ENCODE results near the gene ATAD2B. TPM values are rescaled to one million over a fixed set of nuclear protein-coding genes. Genes with fewer than 3 reads are reported as not detected.

ATAD2B gene
- total and polyA plus RNA-seq, 2 of the 8 experiments (the other 6 are each of a cell fraction or from before 2014, with no cell fraction given), result 3.4 to 16.1 TPM

GRCh38 chr2:23700627-23701026 is 226.3 kb downstream of the ATAD2B start:
- Histone ChIP-seq H3K79me1 (ENCODE audit: low read depth, low read length) (no peaks in the 10 kb centered on the region; the same call in 1 of the 2 replicates), H3K9me3 (ENCODE audit: insufficient read depth in 2 of 2, low read depth in 1 of 2, low read length in 1 of 2) (0 out of 4 replicates have a peak, but pooled peaks cover 0 to 2% of the 10 kb centered on the region in 2 experiments), H2AK5ac (ENCODE audit: low read depth, low read length) (no peak overlapping the region), H3K23me2 (ENCODE audit: low read depth, low read length) (no peaks in the 10 kb centered on the region), H4K8ac (ENCODE audit: extremely low read depth, insufficient read depth, low read length) (no peak overlapping the region), H3K18ac (ENCODE audit: extremely low read depth, low read length) (no peak overlapping the region), H2BK120ac (replicated peaks; ENCODE audit: low read depth, low read length) (no peak overlapping the region), H3K4me1 (replicated peaks in 1 of 4; ENCODE audit: control insufficient read depth in 3 of 4, insufficient read depth in 4 of 4, low read length in 3 of 4) (peaks cover 0 to 13% (median 4%) of the 10 kb centered on the region in 4 experiments; a peak in 5 of 7 replicates), H3K27me3 (replicated peaks in 1 of 4; ENCODE audit: control insufficient read depth in 3 of 4, extremely low read depth in 1 of 4, insufficient read depth in 3 of 4, low read length in 3 of 4) (no peaks in the 10 kb centered on the region), H3K4ac (replicated peaks; ENCODE audit: insufficient read length, low read depth, low read length) (no peak overlapping the region), H2BK15ac (ENCODE audit: low read length) (no peak overlapping the region), H3K36me3 (ENCODE audit: control insufficient read depth in 2 of 4, insufficient read depth in 4 of 4, low read length in 3 of 4) (no peaks in the 10 kb centered on the region), H3K4me2 (ENCODE audit: insufficient read depth in 1 of 2, low read depth in 2 of 2, low read length in 2 of 2) (no peak overlapping the region), H2BK12ac (ENCODE audit: low read depth, low read length) (no peak overlapping the region), H3K79me2 (ENCODE audit: control insufficient read depth in 1 of 2, insufficient read depth in 2 of 2, low read length in 2 of 2) (no peaks in the 10 kb centered on the region), H2AFZ (ENCODE audit: low read length) (no peak overlapping the region), H4K20me1 (replicated peaks in 1 of 2; ENCODE audit: control insufficient read depth in 1 of 2, insufficient read depth in 2 of 2, low read length in 2 of 2) (peaks cover 0 to 2% of the 10 kb centered on the region in 2 experiments), H3K23ac (ENCODE audit: insufficient read length) (no peak overlapping the region), H3K9ac (replicated peaks in 1 of 4; ENCODE audit: extremely low read depth in 1 of 4, low read depth in 3 of 4, low read length in 3 of 4) (no peak overlapping the region), H3K27ac (ENCODE audit: low read depth, low read length) (no peak overlapping the region), H4K5ac (ENCODE audit: insufficient read length, low read depth, low read length) (no peak overlapping the region), H2BK20ac (ENCODE audit: low read length) (no peak overlapping the region), H3K4me3 (ENCODE audit: extremely low read depth in 1 of 4, insufficient read depth in 2 of 4, low read depth in 3 of 4, low read length in 4 of 4) (no peak overlapping the region), H4K91ac (replicated peaks; ENCODE audit: insufficient read length, low read length) (no peak overlapping the region), H3K56ac (replicated peaks; ENCODE audit: insufficient read length, low read depth, low read length) (no peak overlapping the region), H3K14ac (ENCODE audit: insufficient read length) (no peak overlapping the region), H2BK5ac (ENCODE audit: low read depth, low read length) (no peak overlapping the region)
- ChIA-PET CTCF (ENCODE audit: partially characterized antibody) (interaction anchor here (1.0 kb wide), 2 partner anchors 61 to 77 kb away, joined by 3 read pairs; no protein-coding TSS in a partner anchor), POLR2A (ENCODE audit: partially characterized antibody) (interaction anchor here (1.2 kb wide), 1 partner anchor 10 kb away, joined by 3 read pairs; no protein-coding TSS in a partner anchor)
- WGBS, 2 experiments (ENCODE audit: extremely low coverage in 1 of 2, insufficient coverage in 1 of 2, insufficient read length in 1 of 2, insufficient replicate concordance in 2 of 2, low coverage in 1 of 2, low lambda C conversion rate in 2 of 2, missing lambda C conversion rate in 1 of 2), result 91% methylated on average over 5 of the region's 5 CpGs; no CpG with 5 or more reads in 1 of the 2 experiments
- no peak for DNase-seq (ENCODE audit: low read depth in 1 of 2, low spot score in 2 of 2)
- no peak for FAIRE-seq
- TF ChIP-seq HDAC2 (IDR thresholded peaks at IDR 0.05; ENCODE audit: borderline replicate concordance in 1 of 2, low read depth in 2 of 2, low read length in 2 of 2) (no peak), TCF12 (IDR thresholded peaks at IDR 0.05; ENCODE audit: low read depth, low read length) (no peak), TBP (IDR thresholded peaks at IDR 0.05; ENCODE audit: low read depth, low read length) (no peak), KDM4A (IDR thresholded peaks at IDR 0.05; ENCODE audit: low read depth, low read length, severe bottlenecking) (no peak), E2F6 (IDR thresholded peaks at IDR 0.05) (no peak), JUND (IDR thresholded peaks at IDR 0.05; ENCODE audit: low read length) (no peak), CREB1 (IDR thresholded peaks at IDR 0.05) (no peak), GABPA (IDR thresholded peaks at IDR 0.05; ENCODE audit: borderline replicate concordance, insufficient read depth, low read length) (no peak), TAF7 (optimal IDR thresholded peaks at IDR 0.05; ENCODE audit: borderline replicate concordance, low read depth, low read length) (no peak), SIX5 (IDR thresholded peaks at IDR 0.05; ENCODE audit: low read depth, low read length) (no peak), USF2 (IDR thresholded peaks at IDR 0.05; ENCODE audit: low read length) (no peak), SRF (IDR thresholded peaks at IDR 0.05; ENCODE audit: low read depth, low read length) (no peak)

Data from H1 (cell line).